Tibial nerve (tissue), 4 donors: Measurements from ENCODE around the gene MTMR3. TPM values are rescaled to one million over a fixed set of nuclear protein-coding genes. Genes with fewer than 3 reads are reported as not detected.

Experiments
- DNase-seq, 2 donors: peaks; one replicate each; pipeline ENCODE4 v3.0.0-alpha.2; 2019; ENCODE audit warnings: low spot score in 2 of 2
- H3K27ac ChIP-seq, 4 donors: fragments of 200-600 bp; sonication (generic) in 3 of 4; one replicate each; pipeline ENCODE4 v1.5.1; 2017 to 2019; ENCODE audit warnings: mild to moderate bottlenecking in 1 of 4
- H3K27me3 ChIP-seq, 2 donors: fragments of 200-600 bp; sonication (generic) in 1 of 2; one replicate each; pipeline versions ENCODE4 v1.5.1 to v1.6.0; 2017 to 2019
- H3K36me3 ChIP-seq, 3 donors: fragments of 200-600 bp; sonication (generic); one replicate each; pipeline ENCODE4 v1.5.1; 2018 to 2019
- H3K4me1 ChIP-seq, 4 donors: fragments of 200-600 bp; sonication (generic) in 3 of 4; one replicate each; pipeline ENCODE4 v1.5.1; 2017 to 2019
- H3K4me3 ChIP-seq, 4 donors: fragments of 200-600 bp; sonication (generic) in 3 of 4; one replicate each; pipeline ENCODE4 v1.5.1; 2017 to 2019; ENCODE audit warnings: mild to moderate bottlenecking in 1 of 4, moderate library complexity in 1 of 4
- H3K9me3 ChIP-seq, 4 donors: fragments of 200-600 bp; sonication (generic) in 3 of 4; one replicate each; pipeline ENCODE4 v1.5.1; 2017 to 2019
- EP300 ChIP-seq, 2 donors: sonication (generic); formaldehyde crosslinking; IDR thresholded peaks; one replicate each; pipeline ENCODE4 v1.6.1; 2017; ENCODE audit warnings: antibody characterized with exemption in 2 of 2, mild to moderate bottlenecking in 1 of 2
- POLR2A ChIP-seq, 2 donors: fragments of 450-650 bp; IDR thresholded peaks; one replicate each; pipeline ENCODE4 v1.6.1; 2017; ENCODE audit warnings: antibody characterized with exemption in 2 of 2, mild to moderate bottlenecking in 2 of 2, moderate library complexity in 2 of 2
- WGBS, 2 donors: methylation state at CpG; one replicate each; pipeline ENCODE4 v1.1.5; 2018; 5-methylcytosine and 5-hydroxymethylcytosine counted together
- total RNA-seq, 4 donors: library from RNA; depleted of rRNA; stranded (reverse); fragments of >200 nt; gene quantifications; one replicate each; pipeline ENCODE4 v1.1.0, GENCODE V29; 2016
- TF ChIP-seq, protein P1 (sequence below), 5 experiments: fragments of 200-600 bp in 3 of 5; fragments of 450-650 bp in 2 of 5; sonication (generic) in 3 of 5; IDR thresholded peaks; one replicate each; pipeline ENCODE4 v1.5.1; 2016 to 2019; ENCODE audit warnings: antibody characterized with exemption in 5 of 5, mild to moderate bottlenecking in 3 of 5, moderate library complexity in 2 of 5

MTMR3 gene
- total RNA-seq, 4 donors from 2014 or later, result 56.1 to 91.2 (median 74.5) TPM

- Histone ChIP-seq H3K27me3 (no peaks in the 10 kb centered on the region), H3K9me3 (no peaks in the 10 kb centered on the region), H3K4me1 (peaks cover 0 to 14% (median 3%) of the 10 kb centered on the region in 4 donors), H3K4me3 (no peak overlapping the region), H3K27ac (no peak overlapping the region), H3K36me3 (no peaks in the 10 kb centered on the region)
- DNase-seq, result no peak
- 74 to 79% methylated on average over 3 of the region's 3 CpGs for WGBS, 2 donors
- TF ChIP-seq, protein P1, sequence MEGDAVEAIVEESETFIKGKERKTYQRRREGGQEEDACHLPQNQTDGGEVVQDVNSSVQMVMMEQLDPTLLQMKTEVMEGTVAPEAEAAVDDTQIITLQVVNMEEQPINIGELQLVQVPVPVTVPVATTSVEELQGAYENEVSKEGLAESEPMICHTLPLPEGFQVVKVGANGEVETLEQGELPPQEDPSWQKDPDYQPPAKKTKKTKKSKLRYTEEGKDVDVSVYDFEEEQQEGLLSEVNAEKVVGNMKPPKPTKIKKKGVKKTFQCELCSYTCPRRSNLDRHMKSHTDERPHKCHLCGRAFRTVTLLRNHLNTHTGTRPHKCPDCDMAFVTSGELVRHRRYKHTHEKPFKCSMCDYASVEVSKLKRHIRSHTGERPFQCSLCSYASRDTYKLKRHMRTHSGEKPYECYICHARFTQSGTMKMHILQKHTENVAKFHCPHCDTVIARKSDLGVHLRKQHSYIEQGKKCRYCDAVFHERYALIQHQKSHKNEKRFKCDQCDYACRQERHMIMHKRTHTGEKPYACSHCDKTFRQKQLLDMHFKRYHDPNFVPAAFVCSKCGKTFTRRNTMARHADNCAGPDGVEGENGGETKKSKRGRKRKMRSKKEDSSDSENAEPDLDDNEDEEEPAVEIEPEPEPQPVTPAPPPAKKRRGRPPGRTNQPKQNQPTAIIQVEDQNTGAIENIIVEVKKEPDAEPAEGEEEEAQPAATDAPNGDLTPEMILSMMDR (IDR thresholded peaks at IDR 0.05), result no peak
- TF ChIP-seq EP300 (IDR thresholded peaks at IDR 0.05) (no peak), POLR2A (IDR thresholded peaks at IDR 0.05) (no peak)
Measured at GRCh38 chr22:30047364-30047738, 164.4 kb downstream of the MTMR3 start.

GRCh38 chr22:30048681-30049080 is 165.7 kb downstream of the MTMR3 start:
- no peaks in the 10 kb centered on the region for H3K36me3 ChIP-seq
- 89 to 91% methylated on average over 2 of the region's 2 CpGs for WGBS, 2 donors
- no peak for DNase-seq
- TF ChIP-seq, protein P1 (IDR thresholded peaks at IDR 0.05), result no peak
- TF ChIP-seq POLR2A (IDR thresholded peaks at IDR 0.05), result no peak
- no peak for TF ChIP-seq EP300 (IDR thresholded peaks at IDR 0.05)
- H3K9me3 ChIP-seq, result no peaks in the 10 kb centered on the region
- H3K27ac ChIP-seq, result no peak overlapping the region
- no peak overlapping the region for H3K4me3 ChIP-seq
- H3K4me1 ChIP-seq, result peaks cover 0 to 14% (median 1%) of the 10 kb centered on the region in 4 donors
- H3K27me3 ChIP-seq, result no peaks in the 10 kb centered on the region

DNA sequence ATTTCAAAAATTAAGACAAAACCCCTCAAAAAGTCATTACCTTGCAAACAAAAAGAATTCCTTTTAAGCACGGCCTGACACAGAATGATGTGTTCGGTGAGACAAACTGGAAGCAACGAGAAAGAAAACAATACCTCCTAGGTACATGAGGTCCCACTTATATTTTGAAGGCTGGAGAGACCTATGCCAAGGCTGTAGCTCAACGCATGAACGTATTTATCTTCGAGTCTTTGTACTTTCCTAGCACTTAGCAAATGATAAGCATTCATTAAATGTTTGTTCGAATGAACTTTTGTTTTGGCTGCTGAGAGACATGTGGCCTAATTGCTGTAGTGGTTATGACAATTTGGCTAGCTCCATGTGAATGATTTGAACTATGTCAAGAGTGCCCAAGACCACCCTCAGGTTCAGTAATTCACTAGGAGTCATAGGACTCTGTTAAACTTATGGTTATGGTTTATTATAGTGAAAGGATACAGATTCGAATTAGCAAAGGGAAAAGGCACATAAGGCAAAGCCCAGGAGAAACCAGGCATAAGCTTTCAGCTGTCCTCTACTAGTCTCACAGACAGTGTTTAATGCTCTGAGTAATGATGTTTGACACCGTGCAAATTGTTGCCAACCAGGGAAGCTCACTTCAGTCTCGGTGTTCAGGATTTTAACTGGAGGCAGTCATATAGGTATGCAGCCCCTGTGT is 171.2 kb downstream of the MTMR3 start:
- Histone ChIP-seq H3K4me1 (no peaks in the 10 kb centered on the region), H3K4me3 (no peak overlapping the region), H3K9me3 (peaks cover 0 to 16% (median 2%) of the 10 kb centered on the region in 4 donors), H3K27me3 (no peaks in the 10 kb centered on the region), H3K27ac (no peak overlapping the region), H3K36me3 (no peaks in the 10 kb centered on the region)
- TF ChIP-seq, protein P1 (IDR thresholded peaks at IDR 0.05), result no peak
- TF ChIP-seq POLR2A (IDR thresholded peaks at IDR 0.05) (no peak), EP300 (IDR thresholded peaks at IDR 0.05) (no peak)
- 77 to 79% methylated on average over 10 of the region's 10 CpGs for whole genome bisulfite sequencing, 2 donors
- DNase-seq, result no peak

DNA sequence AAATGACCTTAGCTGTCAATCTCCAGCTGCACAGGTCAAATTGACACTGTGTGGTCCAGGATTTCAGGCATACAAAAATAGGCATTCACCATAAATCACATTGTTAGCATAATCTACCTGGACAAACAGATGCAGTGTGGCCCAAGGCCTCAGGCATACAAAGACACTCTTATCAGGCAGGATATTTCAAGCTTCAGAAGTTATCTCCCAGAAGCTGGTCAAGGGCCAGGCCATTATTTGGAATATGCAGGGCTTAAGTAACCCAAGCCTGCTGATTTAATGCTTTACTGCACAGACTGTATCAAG is 171.7 kb downstream of the MTMR3 start:
- H3K4me1 ChIP-seq, result no peaks in the 10 kb centered on the region
- H3K4me3 ChIP-seq, result no peak overlapping the region
- no peak overlapping the region for H3K27ac ChIP-seq
- H3K9me3 ChIP-seq, result peaks cover 0 to 16% (median 2%) of the 10 kb centered on the region in 4 donors
- TF ChIP-seq EP300 (IDR thresholded peaks at IDR 0.05) (no peak), POLR2A (IDR thresholded peaks at IDR 0.05) (no peak)
- TF ChIP-seq, protein P1 (IDR thresholded peaks at IDR 0.05), result no peak
- H3K27me3 ChIP-seq, result no peaks in the 10 kb centered on the region
- no peaks in the 10 kb centered on the region for H3K36me3 ChIP-seq
- no peak for DNase-seq

DNA sequence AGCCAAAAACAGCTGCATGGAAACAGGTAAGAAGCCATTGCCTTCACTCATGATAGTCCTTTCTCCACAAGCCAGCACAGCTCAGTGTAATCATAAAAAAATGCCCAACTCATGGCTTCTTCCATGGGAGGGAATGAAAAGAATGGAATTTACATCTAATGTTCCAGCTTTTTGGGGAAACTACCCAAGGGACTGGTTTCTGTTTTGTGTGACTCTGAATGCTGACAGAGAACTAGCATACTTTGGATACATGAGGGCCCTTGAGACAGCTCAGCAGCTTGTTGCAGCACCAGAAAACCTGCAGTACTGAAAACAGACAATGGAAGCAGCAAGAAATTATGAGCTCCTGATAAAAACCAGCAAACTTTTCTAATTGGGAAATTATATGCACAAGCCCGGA is 173.0 kb downstream of the MTMR3 start:
- H3K4me1 ChIP-seq, result no peaks in the 10 kb centered on the region
- no peaks in the 10 kb centered on the region for H3K36me3 ChIP-seq
- WGBS, 2 donors, result 66 to 76% methylated on average over 1 of the region's 1 CpG
- no peak for DNase-seq
- H3K4me3 ChIP-seq, result no peak overlapping the region
- TF ChIP-seq, protein P1 (IDR thresholded peaks at IDR 0.05), result no peak
- no peak for TF ChIP-seq EP300 (IDR thresholded peaks at IDR 0.05)
- TF ChIP-seq POLR2A (IDR thresholded peaks at IDR 0.05), result no peak
- no peaks in the 10 kb centered on the region for H3K27me3 ChIP-seq
- H3K9me3 ChIP-seq, result peaks cover 0 to 16% (median 2%) of the 10 kb centered on the region in 4 donors
- no peak overlapping the region for H3K27ac ChIP-seq
